Activated CD8-positive, alpha-beta memory T cell treated with anti-CD3 and anti-CD28 coated beads for 36 hours (primary cell): ENCODE data around the gene SLC13A4. TPM values are rescaled to one million over a fixed set of nuclear protein-coding genes. Genes with fewer than 3 reads are reported as not detected.
"Not testable (repeated sequence)": the region's sequence is repeated elsewhere in the genome, so short reads cannot be mapped to it uniquely, and the experiment has no call there.

Experiments used
- CTCF ChIA-PET: fragments of 350-600 bp; sonication (Branson Sonifier 250); formaldehyde crosslinking; loops from one replicate; lab custom pipeline; 2021; ENCODE audit warnings: antibody characterized with exemption; lab: Charles Lee
- POLR2A ChIA-PET: fragments of 350-600 bp; sonication (Branson Sonifier 250); formaldehyde crosslinking; loops from one replicate; lab custom pipeline; 2021; ENCODE audit warnings: antibody characterized with exemption; lab: Charles Lee
- total RNA-seq, 2 experiments: library from RNA; stranded (reverse); gene quantifications; one replicate each; pipeline ENCODE4 v1.2.3, GENCODE V29; 2021

The SLC13A4 gene
- total RNA-seq, 2 experiments from 2014 or later: not detected

DNA sequence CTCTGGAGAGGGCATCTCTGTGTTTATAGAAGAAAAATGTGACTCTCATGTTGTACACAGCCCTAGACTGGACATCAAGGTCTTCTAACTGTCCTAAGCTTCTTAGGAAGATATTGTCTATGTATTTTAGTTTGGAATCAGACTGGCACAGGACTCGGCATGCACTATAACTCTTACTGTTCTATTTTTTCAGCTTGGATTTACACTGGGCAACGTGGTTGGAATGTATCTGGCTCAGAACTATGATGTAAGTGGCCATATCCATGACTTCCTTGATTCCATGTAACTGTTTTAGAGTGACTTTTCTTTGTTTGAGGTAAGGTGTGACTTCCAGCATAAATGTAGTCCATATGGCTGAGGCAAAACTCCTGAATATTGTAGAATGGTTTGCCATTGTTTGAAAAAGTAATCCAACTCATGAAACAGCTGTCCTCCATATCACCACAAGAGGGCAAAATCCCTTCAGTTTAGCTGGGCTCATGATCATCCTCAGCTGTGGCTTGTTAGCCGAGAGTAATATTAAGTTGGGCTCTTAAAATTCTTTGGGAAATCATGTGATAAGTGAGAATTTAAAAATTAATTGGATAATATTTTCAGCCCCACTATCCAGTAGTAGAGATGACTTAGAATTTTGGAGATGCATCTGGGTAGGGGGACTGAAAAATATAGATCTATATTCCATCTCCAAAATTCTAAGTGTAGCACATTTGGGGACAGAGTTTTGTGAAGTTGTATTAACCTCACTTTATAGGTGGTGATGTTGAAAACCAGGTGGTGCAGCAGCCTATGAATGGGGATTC, 55.2 kb downstream of the SLC13A4 start:
- POLR2A ChIA-PET: no interaction called here

DNA sequence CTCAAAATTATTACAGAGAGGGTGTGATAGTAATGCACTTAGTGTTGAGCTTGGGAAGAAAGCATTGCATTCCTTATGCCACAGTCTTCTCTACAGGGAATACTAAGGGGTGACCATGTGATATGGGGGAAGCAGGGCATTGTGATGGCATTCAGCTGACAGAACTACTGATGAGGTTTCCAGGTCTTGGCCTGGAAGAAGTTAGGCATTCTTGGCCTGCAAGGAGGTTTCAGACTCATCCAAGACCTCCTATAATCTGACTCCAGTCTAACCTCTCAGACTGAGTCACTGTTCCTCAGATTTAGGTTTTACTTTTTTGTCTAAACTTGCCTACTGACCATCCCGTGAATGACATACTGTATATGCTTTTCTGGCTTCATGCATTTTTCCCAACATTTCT, 57.8 kb downstream of the SLC13A4 start:
- CTCF ChIA-PET: no interaction called here

More for the DNA sequence above, 55.2 kb downstream of the SLC13A4 start:
- CTCF ChIA-PET: interaction anchor here (1.0 to 1.2 kb wide), 2 partner anchors 8 to 16 kb away, joined by 3 read pairs; no protein-coding TSS in a partner anchor

DNA sequence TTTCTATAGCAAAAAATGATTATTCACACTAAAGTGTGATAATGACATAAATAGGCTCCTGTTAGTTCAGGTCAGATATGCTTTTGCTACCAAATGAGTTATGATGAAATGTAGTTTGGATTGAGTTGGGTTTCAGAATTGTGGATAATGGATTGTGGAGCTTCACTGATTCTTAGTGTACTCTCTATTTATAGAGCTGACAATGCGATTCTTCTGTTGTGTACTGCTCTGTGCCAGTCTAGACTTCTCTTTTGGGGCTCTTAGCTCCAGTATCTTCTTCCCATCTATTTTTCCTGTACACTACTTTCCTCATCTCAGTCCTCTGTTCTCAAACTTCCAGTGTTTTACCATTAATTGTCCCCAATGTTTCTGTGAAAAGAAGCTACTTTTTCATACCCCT, 58.2 kb downstream of the SLC13A4 start:
- POLR2A ChIA-PET: no interaction called here
- CTCF ChIA-PET: no interaction called here

More for the DNA sequence above, 57.8 kb downstream of the SLC13A4 start:
- POLR2A ChIA-PET: no interaction called here

DNA sequence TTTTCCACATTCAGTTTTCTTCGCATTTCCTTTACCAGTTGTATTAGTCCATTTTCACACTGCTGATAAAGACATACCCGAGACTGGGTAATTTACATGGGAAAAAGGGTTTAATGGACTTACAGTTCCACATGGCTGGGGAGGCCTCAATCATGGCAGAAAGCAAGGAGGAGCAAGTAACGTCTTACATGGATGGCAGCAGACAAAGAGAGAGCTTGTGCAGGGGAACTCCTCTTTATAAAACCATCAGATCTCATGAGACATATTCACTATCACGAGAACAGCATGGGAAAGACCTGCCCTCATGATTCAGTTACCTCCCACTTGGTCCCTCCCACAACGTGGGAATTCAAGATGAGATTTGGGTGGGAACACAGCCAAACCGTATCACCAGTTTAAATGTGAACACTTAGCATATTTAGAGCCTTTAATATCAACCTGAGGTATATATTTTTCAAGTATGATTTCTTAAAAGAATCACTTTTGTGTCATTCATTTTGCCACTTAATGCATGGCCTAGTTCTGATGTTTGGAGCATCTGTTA, 59.1 kb downstream of the SLC13A4 start:
- CTCF ChIA-PET, POLR2A ChIA-PET: not testable (repeated sequence)

DNA sequence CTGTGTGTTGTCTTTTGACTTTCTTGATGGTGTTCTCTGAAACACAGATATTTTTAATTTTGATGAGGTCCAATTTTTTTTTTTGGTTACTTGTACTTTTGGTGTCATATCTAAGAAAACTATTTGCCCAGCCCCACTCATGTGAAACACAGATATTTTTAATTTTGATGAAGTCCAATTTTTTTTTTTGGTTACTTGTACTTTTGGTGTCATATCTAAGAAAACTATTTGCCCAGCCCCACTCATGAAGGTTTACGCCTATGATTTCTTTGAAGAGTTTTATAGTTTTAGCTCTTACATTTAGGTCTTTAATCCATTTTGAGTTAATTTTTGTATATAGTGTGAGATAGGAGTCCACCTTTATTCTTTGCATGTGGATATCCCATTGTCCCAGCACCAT, 60.4 kb downstream of the SLC13A4 start:
- POLR2A ChIA-PET, CTCF ChIA-PET: not testable (repeated sequence)

DNA sequence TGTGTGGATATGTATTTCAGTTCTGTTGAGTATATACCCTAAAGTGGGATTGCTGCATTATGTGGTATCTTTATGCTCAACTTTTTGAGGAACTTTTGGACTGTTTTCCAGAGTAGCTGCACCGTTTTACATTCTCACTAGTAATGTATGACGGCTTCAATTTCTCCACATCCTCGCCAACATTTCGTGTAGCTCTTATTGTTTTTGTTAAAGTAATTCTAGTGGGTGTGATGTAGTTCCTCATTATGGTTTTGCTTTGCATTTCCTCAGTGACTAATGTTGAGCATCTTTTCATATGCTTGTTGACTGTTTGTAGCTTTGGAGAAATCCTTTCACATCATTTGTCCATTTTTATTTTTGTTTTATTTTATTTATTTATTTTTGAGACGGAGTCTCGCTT, 61.1 kb downstream of the SLC13A4 start:
- CTCF ChIA-PET: no interaction called here

DNA sequence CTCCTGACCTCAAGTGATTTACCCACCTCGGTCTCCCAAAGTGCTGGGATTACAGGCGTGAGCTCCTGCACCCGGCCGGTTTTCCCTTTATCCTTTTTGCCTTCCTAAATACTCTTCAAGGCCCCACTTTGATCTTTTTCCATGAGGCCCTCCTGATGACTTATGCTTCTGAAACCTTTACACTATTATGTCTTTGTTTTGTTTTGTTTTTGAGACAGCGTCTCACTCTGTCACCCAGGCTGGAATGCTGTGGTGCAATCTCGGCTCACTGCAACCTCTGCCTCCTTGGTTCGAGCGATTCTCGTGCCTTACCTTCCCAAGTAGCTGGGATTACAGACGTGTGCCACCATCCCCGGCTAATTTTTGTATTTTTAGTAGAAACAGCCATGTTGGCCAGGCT, 61.8 kb downstream of the SLC13A4 start:
- ChIA-PET POLR2A (no interaction called here), CTCF (no interaction called here)

More for the DNA sequence above, 61.1 kb downstream of the SLC13A4 start:
- POLR2A ChIA-PET: no interaction called here

DNA sequence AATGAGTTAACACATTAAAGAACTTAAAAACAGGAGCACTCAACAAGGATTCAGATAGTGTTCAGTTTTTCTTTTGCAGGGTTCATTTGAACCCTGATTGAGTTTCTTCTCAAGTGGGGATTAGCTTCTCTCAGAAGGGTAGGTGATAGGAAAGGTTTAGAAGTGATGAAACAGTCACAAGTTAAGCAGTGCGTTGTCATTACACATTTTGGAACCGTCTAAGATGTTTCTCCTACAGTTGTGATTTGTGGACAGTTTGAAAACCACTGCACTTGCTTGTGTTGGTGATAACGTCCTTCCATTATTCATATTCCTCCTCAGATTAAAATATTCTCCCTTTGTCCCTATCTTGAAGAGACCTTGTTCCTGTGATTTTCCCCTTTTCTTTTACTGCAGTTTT, 62.9 kb downstream of the SLC13A4 start:
- POLR2A ChIA-PET: no interaction called here
- CTCF ChIA-PET: interaction anchor here (0.7 to 1.5 kb wide), 2 partner anchors 8 to 17 kb away, joined by 3 read pairs; no protein-coding TSS in a partner anchor

DNA sequence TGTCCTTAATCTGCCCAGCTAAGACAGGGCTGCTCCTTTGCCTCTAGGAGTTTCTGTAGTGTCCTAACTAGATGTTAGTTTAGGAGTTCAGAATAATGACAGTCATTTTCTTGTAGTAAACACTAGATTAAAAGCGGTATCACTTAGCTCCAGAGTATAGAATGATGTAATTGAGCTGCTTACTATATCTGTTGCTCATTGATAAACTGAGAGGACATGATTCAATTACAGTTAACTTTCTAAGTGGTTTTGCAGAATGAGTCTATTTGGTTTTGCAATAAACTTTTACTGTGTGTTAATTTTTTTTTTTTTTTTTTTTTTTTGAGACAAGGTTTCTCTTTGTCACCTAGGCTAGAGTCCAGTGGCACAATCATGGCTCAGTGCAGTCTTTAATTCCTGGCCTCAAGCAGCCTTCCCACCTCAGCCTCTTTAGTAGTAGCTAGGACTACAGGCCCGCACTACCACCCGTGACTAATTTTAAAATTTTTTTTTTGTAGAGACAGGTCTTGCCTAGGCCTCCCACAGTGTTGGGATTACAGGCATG, 63.9 kb downstream of the SLC13A4 start:
- ChIA-PET CTCF (interaction anchor here (0.7 to 1.5 kb wide), 3 partner anchors 9 to 54 kb away, joined by 3 read pairs; no protein-coding TSS in a partner anchor), POLR2A (no interaction called here)

DNA sequence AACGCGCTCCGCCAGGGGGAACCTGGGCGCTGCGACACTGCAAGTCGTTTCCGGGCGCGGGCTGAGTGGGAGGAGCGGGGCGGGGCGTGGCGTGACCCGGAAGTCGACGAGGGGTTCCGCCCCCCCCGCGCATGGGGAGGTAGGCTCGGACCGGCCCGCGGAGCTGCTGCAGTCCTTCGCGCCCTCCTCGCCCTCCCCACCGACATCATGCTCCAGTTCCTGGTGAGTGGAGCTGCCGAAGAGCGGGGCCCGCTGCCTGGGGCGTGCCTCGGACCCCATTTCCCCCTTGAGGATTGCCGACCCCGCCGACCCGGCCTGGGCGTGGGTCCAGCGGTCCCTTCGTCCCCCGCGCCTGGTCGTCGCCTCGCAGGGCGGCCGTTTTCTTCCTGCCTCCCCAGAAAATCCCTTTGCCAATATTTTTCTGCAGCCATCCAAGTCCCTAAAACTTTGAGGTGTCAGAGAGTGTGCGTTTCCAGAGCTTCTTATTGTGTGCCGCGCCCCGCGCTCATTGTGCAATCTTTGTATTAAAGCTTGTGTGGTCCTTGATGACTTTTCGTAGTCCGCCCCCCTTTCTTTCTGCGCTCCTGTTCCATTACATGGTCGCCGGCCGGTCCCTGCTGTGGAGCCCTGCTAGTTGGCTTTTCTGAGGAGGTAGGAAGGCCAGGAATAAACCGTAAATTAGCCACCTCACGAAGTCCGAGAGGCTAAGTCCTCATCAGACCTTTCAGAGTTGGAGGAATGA, 65.4 kb downstream of the SLC13A4 start, which contains the start of gene STMP1:
STMP1 (plus strand) TSS at position 142 of the 742 bp plus-strand sequence.
- CTCF ChIA-PET: interaction anchor here (0.5 to 1.4 kb wide), 4 partner anchors 18 to 388 kb away, joined by 3 to 6 read pairs (median 3); no protein-coding TSS in a partner anchor
- POLR2A ChIA-PET: interaction anchor here (0.6 to 1.3 kb wide), 3 partner anchors 9 to 349 kb away, joined by 3 read pairs; no protein-coding TSS in a partner anchor

DNA sequence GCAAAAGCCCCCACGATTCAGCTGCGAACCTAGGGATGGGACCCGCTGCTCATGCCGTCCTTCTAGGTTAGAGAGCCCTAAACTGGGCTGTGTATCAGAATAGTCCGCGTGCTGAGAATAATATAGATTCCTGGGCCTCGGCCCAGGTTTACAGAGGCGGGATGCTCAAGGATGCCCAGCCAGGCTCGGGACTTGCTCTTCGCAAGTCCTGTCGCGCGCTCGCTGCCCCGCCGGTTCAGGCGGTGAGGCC, 65.9 kb downstream of the SLC13A4 start:
- POLR2A ChIA-PET: interaction anchor here (1.3 kb wide), 1 partner anchor 9 kb away, joined by 3 read pairs; no protein-coding TSS in a partner anchor
- CTCF ChIA-PET: interaction anchor here (0.9 to 1.4 kb wide), 2 partner anchors 17 to 388 kb away, joined by 3 to 6 read pairs; no protein-coding TSS in a partner anchor

DNA sequence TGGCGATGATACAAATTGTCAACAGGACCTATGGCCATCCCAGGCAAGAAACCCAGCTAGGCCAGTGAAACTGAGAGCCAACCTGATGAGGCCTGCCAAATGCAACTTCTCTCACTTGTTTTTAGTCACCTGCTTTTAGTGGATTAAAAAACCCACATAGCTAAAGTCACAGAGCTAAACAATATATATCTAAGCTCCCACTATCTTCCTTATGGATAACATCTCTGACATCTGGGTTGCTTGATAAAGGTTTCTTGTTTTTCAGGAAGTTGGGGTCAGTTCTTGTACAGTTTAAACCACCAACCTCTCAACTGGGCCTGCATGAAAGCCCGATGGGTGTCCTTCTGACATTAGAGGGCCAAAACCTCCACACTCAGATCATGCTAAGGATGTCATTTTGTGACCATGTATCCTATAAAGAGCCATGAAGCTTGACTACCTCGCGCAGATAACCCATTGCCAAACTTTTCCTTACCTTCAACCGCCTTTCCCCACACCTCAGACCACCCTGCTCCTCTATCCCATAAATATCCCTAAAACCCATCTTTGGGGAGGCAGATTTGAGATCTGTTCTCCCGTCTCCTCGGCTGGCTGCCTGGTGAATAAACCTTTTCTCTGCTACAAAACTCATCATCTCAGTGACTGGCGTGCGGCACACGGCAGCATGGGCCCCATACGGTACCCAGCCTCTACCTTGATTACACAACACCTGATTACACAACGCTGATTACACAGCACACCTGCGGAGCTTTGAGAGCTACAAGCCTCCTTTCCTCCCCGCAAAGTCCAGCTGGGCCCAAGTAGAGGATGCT, 66.5 kb downstream of the SLC13A4 start:
- ChIA-PET CTCF (interaction anchor here (1.4 kb wide), 1 partner anchor 16 kb away, joined by 6 read pairs; no protein-coding TSS in a partner anchor), POLR2A (interaction anchor here (1.3 kb wide), 1 partner anchor 10 kb away, joined by 3 read pairs; no protein-coding TSS in a partner anchor)

DNA sequence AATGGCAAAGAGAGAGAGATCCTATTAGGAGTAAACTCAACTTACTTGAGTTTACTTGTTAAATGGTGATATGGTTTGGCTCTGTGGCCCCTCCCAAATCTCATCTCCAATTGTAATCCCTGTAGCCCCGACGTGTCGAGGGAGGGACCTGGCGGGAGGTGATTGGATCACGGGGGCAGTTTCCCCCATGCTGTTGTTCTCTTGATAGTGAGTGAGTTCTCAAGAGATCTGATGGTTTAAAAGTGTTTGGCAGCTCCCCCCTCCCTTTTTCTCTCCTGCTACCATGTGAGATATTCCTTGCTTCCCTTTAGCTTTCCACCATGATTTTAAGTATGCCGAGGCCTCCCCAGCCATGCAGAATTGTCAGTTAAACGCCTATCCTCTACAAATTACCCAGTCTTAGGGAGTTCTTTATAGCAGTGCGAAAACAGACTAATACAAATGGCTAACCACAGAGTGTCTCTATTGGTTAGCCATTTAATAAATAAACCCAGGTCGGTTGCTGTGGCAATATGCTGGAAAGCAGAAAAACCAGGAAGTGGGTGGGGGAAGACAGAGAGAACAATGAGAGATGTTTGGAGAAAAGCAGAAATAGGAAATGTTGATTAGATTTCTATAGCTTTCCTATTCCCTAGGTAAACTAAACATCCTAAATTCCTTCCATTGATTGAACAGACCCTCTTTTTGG, 68.7 kb downstream of the SLC13A4 start:
- POLR2A ChIA-PET: interaction anchor here (0.6 kb wide), 1 partner anchor 422 kb away, joined by 5 read pairs; no protein-coding TSS in a partner anchor
- CTCF ChIA-PET: interaction anchor here (0.6 kb wide), 1 partner anchor 375 kb away, joined by 3 read pairs; no protein-coding TSS in a partner anchor

DNA sequence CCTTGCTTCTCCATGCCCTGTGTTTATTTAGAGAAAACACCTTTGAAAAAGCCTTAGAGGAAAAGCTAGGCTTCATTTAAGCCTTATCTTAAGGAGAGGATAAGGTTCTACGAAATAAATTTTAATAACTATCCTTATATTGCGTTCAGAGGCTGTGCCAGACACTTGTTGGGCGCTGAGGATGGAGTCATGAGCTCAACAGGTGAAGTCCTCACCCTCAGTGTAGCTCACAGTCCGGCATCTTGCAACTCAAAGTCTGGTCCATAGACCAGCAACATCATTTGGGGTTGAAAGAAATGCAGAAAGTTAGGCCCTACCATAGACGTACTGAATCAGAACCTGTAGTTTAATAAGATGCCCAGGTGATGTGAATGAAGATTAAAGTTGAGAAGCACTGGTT, 69.4 kb downstream of the SLC13A4 start:
- ChIA-PET POLR2A (no interaction called here), CTCF (no interaction called here)

DNA sequence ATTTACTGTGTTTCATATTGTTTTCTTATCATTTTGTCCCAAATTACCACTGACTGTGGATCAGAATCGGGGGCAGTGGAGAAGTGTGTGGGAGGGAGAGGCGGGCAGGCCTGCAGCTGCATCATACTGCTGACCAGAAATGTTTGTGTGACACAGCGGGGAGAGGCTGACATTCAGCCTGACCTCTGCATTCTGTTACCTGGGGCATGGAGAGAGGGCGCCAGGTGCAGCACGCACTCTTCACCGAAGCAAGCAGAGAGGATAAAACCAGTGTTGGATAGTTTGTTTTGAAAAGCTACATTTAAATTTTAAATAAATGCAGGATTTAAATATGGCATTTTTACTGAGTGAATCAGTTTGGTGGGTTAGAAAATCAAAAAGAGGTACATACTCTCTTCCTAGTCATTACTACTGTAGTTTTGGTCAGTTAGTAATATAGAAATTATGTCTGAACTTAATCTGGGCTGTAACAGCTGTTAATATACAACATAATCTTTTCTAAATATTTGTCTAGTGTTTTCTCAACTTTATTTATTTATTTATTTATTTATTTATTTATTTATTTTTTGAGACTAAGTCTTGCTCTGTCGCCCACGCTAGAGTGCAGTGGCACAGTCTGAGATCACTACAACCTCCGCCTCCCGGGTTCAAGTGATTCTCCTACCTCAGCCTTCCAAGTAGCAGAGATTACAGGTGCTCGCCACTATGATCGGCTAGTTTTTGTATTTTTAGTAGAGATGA, 74.5 kb downstream of the SLC13A4 start:
- ChIA-PET CTCF (interaction anchor here (0.5 kb wide), 1 partner anchor 18 kb away, joined by 4 read pairs; no protein-coding TSS in a partner anchor), POLR2A (no interaction called here)

DNA sequence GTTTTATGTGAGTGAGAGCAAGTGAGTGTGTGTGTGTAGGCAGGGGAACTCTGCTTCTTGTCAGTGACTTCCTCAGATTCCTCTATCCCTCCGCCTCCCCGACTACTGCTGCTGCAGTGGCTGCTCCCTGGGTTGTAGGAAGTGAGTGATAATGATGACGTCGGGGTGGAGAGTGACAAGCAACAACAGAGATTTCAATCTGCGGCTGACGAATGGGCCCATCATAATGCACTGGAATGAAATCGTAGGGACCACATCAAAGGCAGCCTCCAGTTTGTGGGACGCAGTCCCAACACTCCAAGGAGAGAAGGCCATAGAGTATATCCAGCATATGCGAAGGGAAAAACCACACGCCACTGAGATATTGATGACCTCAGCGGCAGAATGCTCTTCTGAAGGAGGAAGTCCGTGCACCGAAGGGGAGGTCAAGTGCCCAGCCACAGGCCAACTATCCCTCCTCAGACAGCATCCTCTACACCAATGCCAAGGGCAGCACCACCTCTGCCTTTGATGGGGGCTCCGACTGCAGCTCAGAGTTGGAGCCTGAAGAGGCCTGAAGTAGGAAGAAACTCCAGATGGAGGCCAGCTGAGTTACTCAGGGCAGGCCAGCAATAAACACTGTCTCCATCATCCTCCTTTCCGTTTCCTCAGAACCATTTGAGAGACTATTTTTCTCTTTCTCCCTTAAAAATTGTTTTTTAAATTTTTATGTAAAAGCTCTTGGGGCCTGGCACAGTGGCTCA, 77.0 kb downstream of the SLC13A4 start:
- POLR2A ChIA-PET: no interaction called here

More for the DNA sequence above, 77.0 kb downstream of the SLC13A4 start:
- CTCF ChIA-PET: no interaction called here
